Activated CD8-positive, alpha-beta memory T cell treated with anti-CD3 and anti-CD28 coated beads, Interleukin-2, amount 50 U/mL, for 1 hour (primary cell): ENCODE measurements around the gene CREB5.
"Not testable (repeated sequence)": the region's sequence is repeated elsewhere in the genome, so short reads cannot be mapped to it uniquely, and the experiment has no call there.

Experiments used
- DNase-seq: peaks from one replicate; pipeline ENCODE4 v3.0.0-alpha.2; 2020; ENCODE audit errors: extremely low read depth

Gene CREB5

GRCh38 chr7:28411876-28412662 lies at the start of gene CREB5:
Gene CREB5, plus strand, starts transcription at chr7:28412518. Its CDS starts 397 bp downstream, at chr7:28412915.
- no peak for DNase-seq

GRCh38 chr7:28362812-28363211 lies 49.5 kb upstream of the CREB5 start:
- DNase-seq, result no peak

- DNase-seq, result no peak
Measured at GRCh38 chr7:28364082-28364481, 48.2 kb upstream of the CREB5 start.

GRCh38 chr7:28369523-28369922 lies 42.8 kb upstream of the CREB5 start:
- no peak for DNase-seq

- DNase-seq, result no peak
Measured at GRCh38 chr7:28371846-28372245, 40.5 kb upstream of the CREB5 start.

- DNase-seq, result no peak
Measured at GRCh38 chr7:28373990-28374389, 38.3 kb upstream of the CREB5 start.

GRCh38 chr7:28375729-28376128 lies 36.6 kb upstream of the CREB5 start:
- DNase-seq, result no peak

- no peak for DNase-seq
Measured at GRCh38 chr7:28376634-28377033, 35.7 kb upstream of the CREB5 start.

- no peak for DNase-seq
Measured at GRCh38 chr7:28378574-28379149, 33.7 kb upstream of the CREB5 start.

GRCh38 chr7:28381466-28381865 lies 30.9 kb upstream of the CREB5 start:
- DNase-seq, result no peak

GRCh38 chr7:28382144-28382543 lies 30.2 kb upstream of the CREB5 start:
- no peak for DNase-seq

- no peak for DNase-seq
Measured at GRCh38 chr7:28383975-28384374, 28.3 kb upstream of the CREB5 start.

- DNase-seq, result no peak
Measured at GRCh38 chr7:28389504-28390395, 22.6 kb upstream of the CREB5 start.

- no peak for DNase-seq
Measured at GRCh38 chr7:28390426-28390825, 21.9 kb upstream of the CREB5 start.

- no peak for DNase-seq
Measured at GRCh38 chr7:28392289-28392688, 20.0 kb upstream of the CREB5 start.

- DNase-seq, result no peak
Measured at GRCh38 chr7:28395404-28395803, 16.9 kb upstream of the CREB5 start.

- DNase-seq, result no peak
Measured at GRCh38 chr7:28395831-28396230, 16.5 kb upstream of the CREB5 start.

GRCh38 chr7:28397141-28397540 lies 15.2 kb upstream of the CREB5 start:
- DNase-seq, result no peak

- no peak for DNase-seq
Measured at GRCh38 chr7:28400838-28401360, 11.4 kb upstream of the CREB5 start.

GRCh38 chr7:28401567-28401966 lies 10.8 kb upstream of the CREB5 start:
- DNase-seq, result not testable (repeated sequence)

GRCh38 chr7:28405662-28406061 lies 6.7 kb upstream of the CREB5 start:
- no peak for DNase-seq

GRCh38 chr7:28406192-28406591 lies 6.1 kb upstream of the CREB5 start:
- DNase-seq, result no peak
